ENCODE data around the gene CYBB.

Gene CYBB

DNA sequence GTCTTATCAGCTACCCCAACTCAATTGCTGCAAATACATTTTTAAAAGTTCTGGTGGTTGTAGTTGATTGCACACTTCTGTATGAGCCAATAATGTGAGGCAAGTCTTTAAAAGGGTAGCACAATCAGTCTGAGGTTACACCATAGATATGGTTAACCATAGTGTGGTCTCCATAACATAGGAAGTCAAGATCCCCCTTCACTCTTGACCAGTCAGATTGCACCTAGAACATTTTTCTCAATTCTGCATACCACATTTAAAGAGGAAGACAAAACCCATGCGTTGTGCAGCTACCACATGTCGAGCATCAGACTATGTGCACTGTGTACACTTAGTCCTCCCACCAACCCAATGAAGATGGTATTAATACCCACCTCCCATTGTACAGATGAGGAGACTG lies 26.5 kb upstream of the CYBB start:
- TF ChIP-seq, protein P1, sequence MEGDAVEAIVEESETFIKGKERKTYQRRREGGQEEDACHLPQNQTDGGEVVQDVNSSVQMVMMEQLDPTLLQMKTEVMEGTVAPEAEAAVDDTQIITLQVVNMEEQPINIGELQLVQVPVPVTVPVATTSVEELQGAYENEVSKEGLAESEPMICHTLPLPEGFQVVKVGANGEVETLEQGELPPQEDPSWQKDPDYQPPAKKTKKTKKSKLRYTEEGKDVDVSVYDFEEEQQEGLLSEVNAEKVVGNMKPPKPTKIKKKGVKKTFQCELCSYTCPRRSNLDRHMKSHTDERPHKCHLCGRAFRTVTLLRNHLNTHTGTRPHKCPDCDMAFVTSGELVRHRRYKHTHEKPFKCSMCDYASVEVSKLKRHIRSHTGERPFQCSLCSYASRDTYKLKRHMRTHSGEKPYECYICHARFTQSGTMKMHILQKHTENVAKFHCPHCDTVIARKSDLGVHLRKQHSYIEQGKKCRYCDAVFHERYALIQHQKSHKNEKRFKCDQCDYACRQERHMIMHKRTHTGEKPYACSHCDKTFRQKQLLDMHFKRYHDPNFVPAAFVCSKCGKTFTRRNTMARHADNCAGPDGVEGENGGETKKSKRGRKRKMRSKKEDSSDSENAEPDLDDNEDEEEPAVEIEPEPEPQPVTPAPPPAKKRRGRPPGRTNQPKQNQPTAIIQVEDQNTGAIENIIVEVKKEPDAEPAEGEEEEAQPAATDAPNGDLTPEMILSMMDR (IDR thresholded peaks at IDR 0.05; ENCODE audit: insufficient read depth, low read depth, low read length, missing control alignments) = no peak
- H3K4me3 ChIP-seq (ENCODE audit: low read length) = no peak overlapping the region
- DNase-seq (ENCODE audit: low read depth) = no peak

DNA sequence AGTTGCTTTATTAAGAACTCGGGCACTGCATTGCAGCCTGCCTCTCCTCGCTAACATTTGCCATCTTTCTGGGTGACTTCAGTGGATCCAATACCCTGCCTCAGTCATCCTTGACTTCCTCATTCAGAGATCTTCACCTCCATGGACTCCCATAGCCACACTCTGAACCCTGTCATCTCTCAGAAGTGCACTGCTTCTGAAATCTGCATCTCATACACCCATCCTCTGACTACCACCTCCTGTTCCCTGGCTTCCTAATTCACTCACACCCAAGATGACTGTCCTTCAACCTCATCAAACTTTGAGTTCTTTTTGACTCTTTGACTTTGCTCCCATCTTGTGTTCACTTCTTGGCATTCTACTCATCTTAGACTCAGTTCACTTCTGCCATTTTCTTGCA lies 25.3 kb upstream of the CYBB start:
- H3K4me3 ChIP-seq (ENCODE audit: low read length) = no peak overlapping the region
- DNase-seq (ENCODE audit: low read depth) = no peak
- TF ChIP-seq, protein P1 (IDR thresholded peaks at IDR 0.05; ENCODE audit: insufficient read depth, low read depth, low read length, missing control alignments) = no peak

DNA sequence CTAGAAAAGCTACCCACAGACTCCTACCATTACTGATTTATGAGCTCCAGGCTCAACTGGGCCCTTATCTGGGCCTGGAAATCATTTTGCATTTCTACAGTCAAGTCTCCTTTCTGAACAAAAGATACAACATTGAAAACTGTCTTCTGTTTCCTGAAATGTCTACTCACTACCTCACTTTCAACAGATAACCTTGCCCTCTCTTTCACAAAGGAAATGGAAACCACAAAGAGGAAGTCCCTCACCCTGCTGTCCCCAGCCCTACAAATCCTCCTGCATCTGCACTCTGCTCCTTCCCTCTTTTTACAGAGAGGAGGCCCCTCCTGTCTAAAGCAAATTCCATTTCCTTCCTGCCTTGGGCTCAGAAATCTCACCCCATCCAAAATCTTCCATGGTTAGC lies 24.8 kb upstream of the CYBB start:
- TF ChIP-seq, protein P1 (IDR thresholded peaks at IDR 0.05; ENCODE audit: insufficient read depth, low read depth, low read length, missing control alignments) = no peak

DNA sequence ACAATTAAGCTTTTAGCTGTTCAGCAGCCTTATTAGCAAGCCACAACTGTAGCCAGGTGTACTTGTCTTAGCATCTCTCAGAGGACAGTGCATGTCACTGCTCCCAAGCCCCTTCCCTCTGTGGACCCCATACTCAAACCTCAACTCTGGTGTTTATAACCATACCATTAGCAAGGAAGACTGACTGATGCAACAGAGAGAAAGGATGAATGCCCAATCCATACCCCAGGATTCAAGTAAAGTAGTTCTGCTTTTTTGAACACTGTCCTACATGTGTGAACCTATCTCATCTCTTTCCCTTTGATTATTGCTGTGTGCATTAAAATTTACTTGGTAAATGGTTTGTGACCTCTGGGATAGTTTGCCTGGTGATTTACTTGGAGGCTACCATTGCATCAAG lies 22.8 kb upstream of the CYBB start:
- no peak overlapping the region for H3K4me3 ChIP-seq (ENCODE audit: low read length)
- DNase-seq (ENCODE audit: low read depth) = no peak
- TF ChIP-seq, protein P1 (IDR thresholded peaks at IDR 0.05; ENCODE audit: insufficient read depth, low read depth, low read length, missing control alignments) = no peak

More for the DNA sequence above, 24.8 kb upstream of the CYBB start:
- H3K4me3 ChIP-seq (ENCODE audit: low read length) = no peak overlapping the region
- no peak for DNase-seq (ENCODE audit: low read depth)

DNA sequence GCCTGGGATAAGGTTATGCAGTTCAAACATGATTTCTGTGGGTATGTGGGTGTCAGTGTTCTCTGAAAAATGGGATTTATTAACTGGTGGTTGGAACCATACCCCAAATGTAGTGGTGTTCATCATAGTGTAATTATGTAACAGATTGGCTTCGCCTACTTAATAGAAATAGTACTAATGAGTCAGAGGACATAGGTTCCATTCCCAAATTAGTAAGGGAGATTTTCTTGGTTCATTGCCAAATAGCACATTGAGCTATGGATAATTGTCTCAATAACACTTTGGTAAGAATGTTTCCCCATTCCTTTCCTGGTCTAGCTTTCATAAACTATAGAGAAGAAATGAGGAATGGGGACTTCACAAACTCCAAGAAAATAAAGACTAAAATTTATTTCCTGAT lies 20.5 kb upstream of the CYBB start:
- H3K4me3 ChIP-seq (ENCODE audit: low read length) = no peak overlapping the region
- peak; percentile 11 for DNase-seq (ENCODE audit: low read depth)
- TF ChIP-seq, protein P1 (IDR thresholded peaks at IDR 0.05; ENCODE audit: insufficient read depth, low read depth, low read length, missing control alignments) = no peak

DNA sequence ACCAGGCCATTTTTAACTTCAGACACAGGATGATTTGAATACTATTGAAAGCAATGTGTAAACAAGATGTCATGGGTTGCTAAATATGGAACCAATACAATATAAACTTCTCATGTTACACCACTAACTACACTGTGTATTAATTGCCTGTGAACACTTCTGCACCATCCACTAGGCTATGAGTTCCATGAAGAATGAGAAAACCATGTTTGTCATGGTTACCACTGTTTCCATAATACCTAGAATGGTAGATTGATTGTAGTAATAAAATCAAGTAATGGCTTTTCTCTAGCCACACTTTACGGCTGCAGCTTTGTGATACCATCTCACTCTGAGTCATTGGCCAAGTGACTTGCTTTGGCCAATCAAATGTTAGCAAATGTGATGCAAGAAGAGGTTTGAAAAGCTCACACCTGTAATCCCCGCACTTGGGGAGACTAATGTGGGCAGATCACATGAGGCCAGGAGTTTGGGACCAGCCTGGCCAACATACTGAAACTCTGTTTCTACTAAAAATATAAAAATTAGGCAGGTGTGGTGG lies 19.9 kb upstream of the CYBB start:
- DNase-seq (ENCODE audit: low read depth) = no peak
- H3K4me3 ChIP-seq (ENCODE audit: low read length) = no peak overlapping the region
- TF ChIP-seq, protein P1 (IDR thresholded peaks at IDR 0.05; ENCODE audit: insufficient read depth, low read depth, low read length, missing control alignments) = no peak

DNA sequence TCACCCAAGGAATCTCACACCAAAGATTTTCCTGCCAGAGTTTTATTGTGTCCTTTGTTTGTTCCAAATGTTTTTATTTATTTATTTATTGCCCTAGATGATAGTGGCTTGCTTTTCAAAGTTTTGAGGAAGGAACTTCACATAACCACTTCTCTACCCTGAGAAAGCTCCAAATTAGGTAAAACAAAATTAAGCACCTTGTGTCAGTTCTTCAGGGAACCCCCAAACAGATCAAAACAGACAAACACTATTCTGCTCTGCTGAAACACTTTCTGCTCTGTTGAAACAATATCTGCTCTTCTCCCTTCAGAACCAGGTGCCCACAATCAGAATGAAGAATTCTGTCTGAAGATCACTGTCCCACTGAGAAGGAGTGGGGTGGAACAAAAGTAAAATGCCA lies 16.5 kb upstream of the CYBB start:
- TF ChIP-seq, protein P1 (IDR thresholded peaks at IDR 0.05; ENCODE audit: insufficient read depth, low read depth, low read length, missing control alignments) = no peak
- no peak overlapping the region for H3K4me3 ChIP-seq (ENCODE audit: low read length)

More for the DNA sequence above, 16.5 kb upstream of the CYBB start:
- DNase-seq (ENCODE audit: low read depth) = no peak
